Activated T-helper 2 cell treated with anti-CD3 and anti-CD28 coated beads, Interferon-gamma antibody, Interleukin-2, Interleukin-4, amounts not matched to agents 10 μg/mL and 5 μg/mL and 100 μg/mL, durations not matched to agents 14 hours and 24 hours and 36 hours (primary cell): ENCODE data around the gene ERAS. TPM values are rescaled to one million over a fixed set of nuclear protein-coding genes. Genes with fewer than 3 reads are reported as not detected.
"Not testable (repeated sequence)": the region's sequence is repeated elsewhere in the genome, so short reads cannot be mapped to it uniquely, and the experiment has no call there.

Experiments used
- DNase-seq: peaks from one replicate; pipeline ENCODE4 v3.0.0; 2021; ENCODE audit warnings: low spot score
- H3K27ac Mint-ChIP-seq: one replicate; pipeline ENCODE4 v1.8.0; 2021; ENCODE audit warnings: mixed read lengths
- H3K27me3 Mint-ChIP-seq: one replicate; pipeline ENCODE4 v1.8.0; 2021; ENCODE audit warnings: low read depth, mixed read lengths
- H3K36me3 Mint-ChIP-seq: one replicate; pipeline ENCODE4 v1.8.0; 2021; ENCODE audit warnings: low read depth, mixed read lengths
- H3K4me1 Mint-ChIP-seq: one replicate; pipeline ENCODE4 v1.8.0; 2021; ENCODE audit warnings: low read depth, mixed read lengths
- H3K4me3 Mint-ChIP-seq: one replicate; pipeline ENCODE4 v1.8.0; 2021; ENCODE audit warnings: low read depth, mild to moderate bottlenecking, moderate library complexity, mixed read lengths
- H3K9me3 Mint-ChIP-seq: one replicate; pipeline ENCODE4 v1.8.0; 2021; ENCODE audit warnings: mixed read lengths
- intact Hi-C: fragments of 100-400 bp; cut with micrococcal nuclease; formaldehyde crosslinking; loops from one replicate; pipeline ENCODE4 v1.15.1; 2023
- total RNA-seq: library from RNA; stranded (reverse); gene quantifications from 2 replicates; pipeline ENCODE4 v1.2.3, GENCODE V29; 2022

Gene ERAS
- total RNA-seq, 1 donor from 2014 or later = not detected

DNA sequence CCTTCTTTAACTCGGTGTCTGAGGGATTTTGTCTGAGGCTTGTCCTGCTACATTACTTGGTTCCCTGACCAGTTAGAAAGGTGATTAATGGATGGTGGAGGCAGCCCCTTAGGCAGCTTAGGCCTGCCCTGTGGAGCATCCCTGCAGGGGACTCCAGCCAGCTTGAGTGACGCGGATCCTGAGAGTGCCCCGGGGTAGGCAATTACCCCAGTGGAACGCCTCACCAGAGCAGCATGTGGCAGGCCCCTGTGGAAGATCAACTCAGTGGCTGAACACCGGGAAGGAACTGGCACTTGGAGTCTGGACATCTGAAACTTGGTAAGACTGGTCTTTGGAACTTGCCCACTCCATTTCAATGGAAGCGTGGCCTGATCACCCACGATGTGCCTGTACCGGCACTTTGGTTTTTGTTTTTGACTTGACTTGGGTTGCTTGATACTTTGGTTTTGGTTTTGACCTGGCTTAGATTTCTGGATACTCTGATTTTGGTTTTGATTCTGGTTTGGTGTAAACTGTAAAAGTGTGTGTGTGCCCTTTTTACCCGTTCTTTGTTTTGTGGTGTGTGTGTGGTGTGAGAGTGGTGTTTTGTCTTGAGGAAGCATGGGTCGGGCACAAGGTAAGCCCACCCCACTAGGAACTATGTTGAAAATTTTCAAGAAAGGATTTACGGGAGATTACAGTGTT is 27.9 kb downstream of the ERAS start:
- DNase-seq, H3K27ac Mint-ChIP-seq, H3K36me3 Mint-ChIP-seq, H3K9me3 Mint-ChIP-seq, intact Hi-C loops, H3K4me1 Mint-ChIP-seq, H3K4me3 Mint-ChIP-seq: not testable (repeated sequence)
- peaks cover 17% of the 10 kb centered on the region for H3K27me3 Mint-ChIP-seq

DNA sequence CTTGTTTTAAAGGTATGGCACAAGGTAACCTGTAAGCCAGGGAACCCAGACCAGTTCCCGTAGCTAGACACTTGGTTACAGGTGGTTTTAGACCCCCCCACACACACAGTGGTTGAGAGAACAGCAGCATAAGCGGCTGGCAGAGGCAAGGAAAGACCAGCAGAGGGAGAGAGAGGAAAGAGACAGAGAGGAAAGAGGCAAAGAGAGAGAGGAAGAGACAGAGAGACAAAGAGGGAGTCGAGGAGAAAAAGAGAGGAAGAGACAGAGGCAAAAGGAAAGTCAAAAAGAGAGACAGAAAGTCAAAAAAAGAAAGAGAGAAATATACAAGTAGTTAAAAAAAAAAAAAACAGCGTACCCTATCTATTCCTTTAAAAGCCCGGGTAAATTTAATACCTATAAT is 28.6 kb downstream of the ERAS start:
- intact Hi-C loops = no loop called here
- Mint-ChIP-seq H3K27ac (no peak overlapping the region), H3K4me3 (no peak overlapping the region), H3K36me3 (no peaks in the 10 kb centered on the region), H3K27me3 (peaks cover 15% of the 10 kb centered on the region), H3K9me3 (no peaks in the 10 kb centered on the region), H3K4me1 (peaks cover 7% of the 10 kb centered on the region)
- no peak for DNase-seq

DNA sequence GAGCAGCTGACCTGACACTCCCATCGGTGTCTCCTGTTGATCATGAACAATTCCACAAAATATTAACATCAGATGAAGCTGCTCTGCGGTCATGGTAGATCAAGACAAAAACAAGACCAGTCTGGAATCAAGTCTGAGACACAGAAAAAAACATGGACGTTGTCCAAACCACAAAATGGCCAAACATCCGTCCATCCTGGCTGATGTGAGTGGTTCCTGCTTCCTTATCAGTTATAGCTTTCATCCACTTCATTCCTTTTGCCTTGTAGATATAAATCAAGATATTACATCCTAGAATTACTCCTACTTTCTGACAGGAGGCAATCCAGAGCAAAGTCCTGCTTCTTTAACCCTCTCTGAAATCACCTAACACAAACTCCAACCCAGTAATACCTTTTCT is 37.9 kb downstream of the ERAS start:
- no peak overlapping the region for H3K27ac Mint-ChIP-seq
- H3K4me3 Mint-ChIP-seq = no peak overlapping the region
- no peaks in the 10 kb centered on the region for H3K36me3 Mint-ChIP-seq
- H3K27me3 Mint-ChIP-seq = no peaks in the 10 kb centered on the region
- H3K9me3 Mint-ChIP-seq = no peaks in the 10 kb centered on the region
- H3K4me1 Mint-ChIP-seq = no peaks in the 10 kb centered on the region
- intact Hi-C loops = no loop called here
- no peak for DNase-seq

DNA sequence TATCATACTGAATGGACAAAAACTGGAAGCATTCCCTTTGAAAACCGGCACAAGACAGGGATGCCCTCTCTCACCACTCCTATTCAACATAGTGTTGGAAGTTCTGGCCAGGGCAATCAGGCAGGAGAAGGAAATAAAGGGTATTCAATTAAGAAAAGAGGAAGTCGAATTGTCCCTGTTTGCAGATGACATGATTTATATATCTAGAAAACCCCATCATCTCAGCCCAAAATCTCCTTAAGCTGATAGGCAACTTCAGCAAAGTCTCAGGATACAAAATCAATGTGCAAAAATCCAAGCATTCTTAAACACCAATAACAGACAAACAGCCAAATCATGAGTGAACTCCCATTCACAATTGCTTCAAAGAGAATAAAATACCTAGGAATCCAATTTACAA is 45.7 kb downstream of the ERAS start:
- DNase-seq, H3K9me3 Mint-ChIP-seq, H3K36me3 Mint-ChIP-seq, H3K4me3 Mint-ChIP-seq, H3K4me1 Mint-ChIP-seq, intact Hi-C loops, H3K27ac Mint-ChIP-seq, H3K27me3 Mint-ChIP-seq: not testable (repeated sequence)

DNA sequence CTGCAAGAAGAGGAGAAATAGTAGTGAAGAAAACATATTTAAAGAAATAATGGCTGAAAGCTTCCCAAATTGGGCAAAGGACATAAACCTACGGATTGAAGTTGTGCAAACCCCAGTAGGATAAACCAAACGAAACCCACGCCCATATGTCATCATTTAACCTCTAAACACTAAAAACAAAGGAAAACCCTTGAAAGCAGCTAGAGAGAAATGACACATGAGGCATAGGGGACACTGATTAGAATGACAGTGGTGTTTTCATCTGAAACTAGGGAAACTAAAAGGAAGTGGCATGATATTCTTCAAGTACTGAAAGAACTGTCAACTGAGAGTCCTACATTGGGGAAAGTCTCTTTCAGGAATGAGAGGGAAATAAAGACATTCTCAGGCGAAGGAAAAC is 50.6 kb downstream of the ERAS start:
- H3K4me3 Mint-ChIP-seq, DNase-seq, intact Hi-C loops: not testable (repeated sequence)

More for the DNA sequence above, 50.6 kb downstream of the ERAS start:
- not testable (repeated sequence) for H3K9me3 Mint-ChIP-seq, H3K36me3 Mint-ChIP-seq, H3K4me1 Mint-ChIP-seq, H3K27ac Mint-ChIP-seq, H3K27me3 Mint-ChIP-seq

Other genes with a start within 250 kb of the ERAS start
- gene WDR13, start 229.0 kb upstream of the ERAS start, total RNA-seq = 43.4 and 44.7 TPM in 2 replicates
- gene WAS, start 142.7 kb upstream of the ERAS start, total RNA-seq = 117 and 120 TPM in 2 replicates
- 28.8 and 29.6 TPM in 2 replicates for gene SUV39H1, start 129.8 kb upstream of the ERAS start, total RNA-seq
- gene GLOD5, start 64.8 kb upstream of the ERAS start, total RNA-seq = not detected in 2 replicates
- not detected in 2 replicates for gene GATA1, start 39.9 kb upstream of the ERAS start, total RNA-seq
- gene HDAC6, start 24.4 kb upstream of the ERAS start, total RNA-seq = 73.9 and 77.7 TPM in 2 replicates
- 0.18 and 0.23 TPM in 2 replicates for gene PCSK1N, start 9.1 kb downstream of the ERAS start, total RNA-seq
- 66.2 and 71.6 TPM in 2 replicates for gene TIMM17B, start 71.3 kb downstream of the ERAS start, total RNA-seq
- gene PQBP1, start 71.4 kb downstream of the ERAS start, total RNA-seq = 97.3 and 103 TPM in 2 replicates
- gene SLC35A2, start 85.1 kb downstream of the ERAS start, total RNA-seq = 18.3 and 21.9 TPM in 2 replicates
- gene PIM2, start 92.5 kb downstream of the ERAS start, total RNA-seq = 313 and 315 TPM in 2 replicates
- gene OTUD5, start 131.1 kb downstream of the ERAS start, total RNA-seq = 73.9 and 77.9 TPM in 2 replicates
- 2.9 and 3.3 TPM in 2 replicates for gene KCND1, start 145.3 kb downstream of the ERAS start, total RNA-seq
- 86.5 and 93.1 TPM in 2 replicates for gene GRIPAP1, start 175.8 kb downstream of the ERAS start, total RNA-seq
- gene TFE3, start 216.8 kb downstream of the ERAS start, total RNA-seq = 28.4 and 28.5 TPM in 2 replicates
- 4.6 and 6.6 TPM in 2 replicates for gene CCDC120, start 232.5 kb downstream of the ERAS start, total RNA-seq
- 14.2 and 14.4 TPM in 2 replicates for gene PRAF2, start 247.5 kb downstream of the ERAS start, total RNA-seq